Common myeloid progenitor, CD34-positive (primary cell): ENCODE data around the gene UBE2O.

ENCODE experiments used
- CTCF ChIA-PET: fragments of 350-600 bp; sonication (Branson Sonifier 250); formaldehyde crosslinking; loops from one replicate; lab custom pipeline; 2021; ENCODE audit warnings: antibody characterized with exemption; lab: Charles Lee
- POLR2A ChIA-PET: fragments of 350-600 bp; sonication (Branson Sonifier 250); formaldehyde crosslinking; loops from one replicate; lab custom pipeline; 2021; ENCODE audit warnings: antibody characterized with exemption; lab: Charles Lee
- DNase-seq, 3 donors: peaks; one replicate each; pipeline versions ENCODE4 v3.0.0 to v3.0.0-alpha.2; 2013
- H3K27ac ChIP-seq, 2 experiments: 1 replicate in 1 of 2; 2 replicates in 1 of 2; pipeline ENCODE4 v1.7.0; 2013; ENCODE audit warnings: inconsistent platforms in 2 of 2, low read length in 2 of 2, mild to moderate bottlenecking in 2 of 2, low read depth in 1 of 2, moderate library complexity in 1 of 2; ENCODE audit not compliant: severe bottlenecking in 2 of 2, insufficient read depth in 1 of 2, poor library complexity in 1 of 2
- H3K27me3 ChIP-seq, 5 experiments: replicated peaks in 2 of 5; 1 replicate in 3 of 5; 2 replicates in 2 of 5; pipeline versions ENCODE4 v1.6.1 to v1.7.0; 2013; ENCODE audit warnings: low read length in 4 of 5, mild to moderate bottlenecking in 2 of 5, moderate library complexity in 2 of 5, inconsistent platforms in 1 of 5; ENCODE audit not compliant: insufficient read depth in 5 of 5, control insufficient read depth in 4 of 5
- H3K36me3 ChIP-seq, 4 experiments: 1 replicate in 2 of 4; 2 replicates in 2 of 4; pipeline versions ENCODE4 v1.6.1 to v1.7.0; 2013; ENCODE audit warnings: low read length in 3 of 4, control low read depth in 1 of 4, mild to moderate bottlenecking in 1 of 4; ENCODE audit not compliant: control insufficient read depth in 4 of 4, insufficient read depth in 4 of 4
- H3K4me1 ChIP-seq, 4 experiments: 1 replicate in 3 of 4; 2 replicates in 1 of 4; pipeline versions ENCODE4 v1.6.1 to v1.7.1; 2013; ENCODE audit warnings: low read length in 3 of 4, mild to moderate bottlenecking in 3 of 4, control low read depth in 1 of 4, inconsistent platforms in 1 of 4, moderate library complexity in 1 of 4; ENCODE audit not compliant: control insufficient read depth in 4 of 4, insufficient read depth in 4 of 4; ENCODE audit errors: control extremely low read depth in 1 of 4
- H3K4me3 ChIP-seq, 7 experiments: 1 replicate in 4 of 7; 2 replicates in 3 of 7; pipeline versions ENCODE4 v1.5.1 to v1.7.0; 2013; ENCODE audit warnings: mild to moderate bottlenecking in 7 of 7, low read length in 6 of 7, moderate library complexity in 6 of 7, inconsistent platforms in 2 of 7, low read depth in 2 of 7, control low read depth in 1 of 7; ENCODE audit not compliant: insufficient read depth in 4 of 7, control insufficient read depth in 1 of 7; ENCODE audit errors: extremely low read depth in 1 of 7
- H3K9me3 ChIP-seq, 5 experiments: 1 replicate in 4 of 5; 2 replicates in 1 of 5; pipeline versions ENCODE4 v1.6.1 to v1.7.1; 2013; ENCODE audit warnings: low read length in 4 of 5, mild to moderate bottlenecking in 2 of 5, inconsistent platforms in 1 of 5, low read depth in 1 of 5, moderate library complexity in 1 of 5; ENCODE audit not compliant: control insufficient read depth in 4 of 5, insufficient read depth in 2 of 5; ENCODE audit errors: control extremely low read depth in 1 of 5
- WGBS: methylation state at CpG from one replicate; pipeline ENCODE4 v1.1.5; 2013; ENCODE audit not compliant: insufficient coverage; 5-methylcytosine and 5-hydroxymethylcytosine counted together

UBE2O gene

GRCh38 chr17:76394166-76394565 lies 58.8 kb downstream of the UBE2O start:
- Histone ChIP-seq H3K4me1 (no peaks in the 10 kb centered on the region), H3K27ac (no peak overlapping the region), H3K27me3 (no peaks in the 10 kb centered on the region), H3K4me3 (no peak overlapping the region), H3K9me3 (no peaks in the 10 kb centered on the region), H3K36me3 (peaks cover 12 to 81% (median 63%) of the 10 kb centered on the region in 4 experiments)
- 97% methylated on average over 8 of the region's 10 CpGs for WGBS
- CTCF ChIA-PET = interaction anchor here (0.6 to 1.5 kb wide), 3 partner anchors 11 to 169 kb away, joined by 3 to 5 read pairs (median 5); no protein-coding TSS in a partner anchor
- DNase-seq = no peak
- POLR2A ChIA-PET = no interaction called here

GRCh38 chr17:76391200-76391715 lies 61.7 kb downstream of the UBE2O start:
- peaks cover 8 to 54% (median 39%) of the 10 kb centered on the region in 4 experiments for H3K36me3 ChIP-seq
- no peaks in the 10 kb centered on the region for H3K9me3 ChIP-seq
- H3K4me3 ChIP-seq = no peak overlapping the region
- CTCF ChIA-PET = interaction anchor here (0.9 to 2.1 kb wide), 3 partner anchors 20 to 90 kb away, joined by 3 to 5 read pairs (median 3); no protein-coding TSS in a partner anchor
- POLR2A ChIA-PET = no interaction called here
- WGBS = 97% methylated on average over 20 of the region's 21 CpGs
- peaks cover 0 to 5% (median 2%) of the 10 kb centered on the region in 4 experiments for H3K4me1 ChIP-seq
- H3K27ac ChIP-seq = no peak overlapping the region
- no peak for DNase-seq
- H3K27me3 ChIP-seq = no peaks in the 10 kb centered on the region

GRCh38 chr17:76390003-76390421 lies 62.9 kb downstream of the UBE2O start:
- Histone ChIP-seq H3K27me3 (peaks cover 0 to 7% (median 0%) of the 10 kb centered on the region in 5 experiments), H3K27ac (no peak overlapping the region), H3K4me1 (peaks cover 0 to 17% (median 15%) of the 10 kb centered on the region in 4 experiments), H3K36me3 (peaks cover 8 to 43% (median 31%) of the 10 kb centered on the region in 4 experiments), H3K9me3 (no peaks in the 10 kb centered on the region), H3K4me3 (no peak overlapping the region)
- POLR2A ChIA-PET = no interaction called here
- DNase-seq = no peak
- WGBS = 96% methylated on average over 11 of the region's 11 CpGs
- CTCF ChIA-PET = interaction anchor here (1.2 to 13.2 kb wide), 7 partner anchors 9 to 208 kb away, joined by 3 to 118 read pairs (median 5); no protein-coding TSS in a partner anchor

GRCh38 chr17:76388966-76389888 lies 63.7 kb downstream of the UBE2O start:
- H3K9me3 ChIP-seq = no peaks in the 10 kb centered on the region
- ChIA-PET CTCF (interaction anchor here (0.6 to 13.2 kb wide), 9 partner anchors 8 to 207 kb away, joined by 3 to 118 read pairs (median 5); no protein-coding TSS in a partner anchor), POLR2A (interaction anchor here (0.6 kb wide), 1 partner anchor 19 kb away, joined by 5 read pairs; no protein-coding TSS in a partner anchor)
- no peak overlapping the region for H3K27ac ChIP-seq
- 99% methylated on average over 11 of the region's 16 CpGs for WGBS
- H3K36me3 ChIP-seq = peaks cover 8 to 39% (median 30%) of the 10 kb centered on the region in 4 experiments
- peaks cover 0 to 25% (median 22%) of the 10 kb centered on the region in 4 experiments for H3K4me1 ChIP-seq
- no peak for DNase-seq
- H3K27me3 ChIP-seq = peaks cover 0 to 13% (median 0%) of the 10 kb centered on the region in 5 experiments
- H3K4me3 ChIP-seq = no peak overlapping the region

- Histone ChIP-seq H3K4me1 (peaks cover 0 to 44% (median 41%) of the 10 kb centered on the region in 4 experiments), H3K27me3 (peaks cover 0 to 13% (median 0%) of the 10 kb centered on the region in 5 experiments), H3K27ac (no peak overlapping the region), H3K9me3 (no peaks in the 10 kb centered on the region), H3K36me3 (peaks cover 4 to 27% (median 19%) of the 10 kb centered on the region in 4 experiments), H3K4me3 (no peak overlapping the region)
- POLR2A ChIA-PET = no interaction called here
- no peak for DNase-seq
- CTCF ChIA-PET = interaction anchor here (0.7 to 13.2 kb wide), 9 partner anchors 12 to 83 kb away, joined by 3 to 118 read pairs (median 11); partner anchors contain the start of gene PRPSAP1
- WGBS = 97% methylated on average over 24 of the region's 31 CpGs
Measured at GRCh38 chr17:76386966-76387765, 65.8 kb downstream of the UBE2O start.
